Measurements from ENCODE around the gene CAPN5.

CAPN5 gene

DNA sequence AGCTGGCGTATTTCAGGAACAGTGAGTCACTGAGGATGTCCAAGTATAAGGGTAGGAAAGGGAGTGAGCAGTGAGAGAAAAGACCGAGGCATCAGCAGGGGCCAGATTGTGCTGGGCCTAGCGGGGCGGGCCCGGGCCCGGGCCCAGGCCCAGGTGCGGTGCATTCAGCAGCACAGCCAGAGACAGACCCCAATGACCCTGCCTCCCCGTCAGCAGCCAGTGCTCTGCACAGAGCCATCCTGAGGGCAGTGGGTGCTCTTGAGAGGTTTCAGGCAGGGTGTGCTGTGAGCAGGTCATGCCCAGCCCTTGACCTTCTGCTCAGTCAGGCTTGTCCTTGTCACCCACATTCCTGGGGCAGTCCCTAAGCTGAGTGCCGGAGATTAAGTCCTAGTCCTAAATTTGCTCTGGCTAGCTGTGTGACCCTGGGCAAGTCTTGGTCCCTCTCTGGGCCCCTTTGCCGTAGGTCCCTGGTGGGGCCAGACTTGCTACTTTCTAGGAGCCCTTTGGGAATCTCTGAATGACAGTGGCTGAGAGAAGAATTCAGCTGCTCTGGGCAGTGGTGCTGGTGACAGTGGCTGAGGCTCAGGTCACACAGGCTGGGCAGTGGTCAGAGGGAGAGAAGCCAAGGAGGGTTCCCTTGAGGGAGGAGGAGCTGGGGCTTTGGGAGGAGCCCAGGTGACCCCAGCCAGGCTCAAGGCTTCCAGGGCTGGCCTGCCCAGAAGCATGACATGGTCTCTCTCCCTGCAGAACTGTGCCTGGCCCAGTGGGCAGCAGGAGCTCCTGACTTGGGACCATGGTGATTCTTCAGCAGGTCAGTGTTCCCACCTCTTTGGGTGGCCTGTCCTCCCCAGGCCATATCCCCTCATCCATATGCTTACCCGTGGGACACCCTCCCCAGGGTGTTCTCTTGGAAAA is 63.3 kb downstream of the CAPN5 start:
- TF ChIP-seq, protein P1, sequence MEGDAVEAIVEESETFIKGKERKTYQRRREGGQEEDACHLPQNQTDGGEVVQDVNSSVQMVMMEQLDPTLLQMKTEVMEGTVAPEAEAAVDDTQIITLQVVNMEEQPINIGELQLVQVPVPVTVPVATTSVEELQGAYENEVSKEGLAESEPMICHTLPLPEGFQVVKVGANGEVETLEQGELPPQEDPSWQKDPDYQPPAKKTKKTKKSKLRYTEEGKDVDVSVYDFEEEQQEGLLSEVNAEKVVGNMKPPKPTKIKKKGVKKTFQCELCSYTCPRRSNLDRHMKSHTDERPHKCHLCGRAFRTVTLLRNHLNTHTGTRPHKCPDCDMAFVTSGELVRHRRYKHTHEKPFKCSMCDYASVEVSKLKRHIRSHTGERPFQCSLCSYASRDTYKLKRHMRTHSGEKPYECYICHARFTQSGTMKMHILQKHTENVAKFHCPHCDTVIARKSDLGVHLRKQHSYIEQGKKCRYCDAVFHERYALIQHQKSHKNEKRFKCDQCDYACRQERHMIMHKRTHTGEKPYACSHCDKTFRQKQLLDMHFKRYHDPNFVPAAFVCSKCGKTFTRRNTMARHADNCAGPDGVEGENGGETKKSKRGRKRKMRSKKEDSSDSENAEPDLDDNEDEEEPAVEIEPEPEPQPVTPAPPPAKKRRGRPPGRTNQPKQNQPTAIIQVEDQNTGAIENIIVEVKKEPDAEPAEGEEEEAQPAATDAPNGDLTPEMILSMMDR (IDR thresholded peaks at IDR 0.05; ENCODE audit: extremely low read depth, missing control alignments), result no peak
- DNase-seq (ENCODE audit: low spot score), result no peak

DNA sequence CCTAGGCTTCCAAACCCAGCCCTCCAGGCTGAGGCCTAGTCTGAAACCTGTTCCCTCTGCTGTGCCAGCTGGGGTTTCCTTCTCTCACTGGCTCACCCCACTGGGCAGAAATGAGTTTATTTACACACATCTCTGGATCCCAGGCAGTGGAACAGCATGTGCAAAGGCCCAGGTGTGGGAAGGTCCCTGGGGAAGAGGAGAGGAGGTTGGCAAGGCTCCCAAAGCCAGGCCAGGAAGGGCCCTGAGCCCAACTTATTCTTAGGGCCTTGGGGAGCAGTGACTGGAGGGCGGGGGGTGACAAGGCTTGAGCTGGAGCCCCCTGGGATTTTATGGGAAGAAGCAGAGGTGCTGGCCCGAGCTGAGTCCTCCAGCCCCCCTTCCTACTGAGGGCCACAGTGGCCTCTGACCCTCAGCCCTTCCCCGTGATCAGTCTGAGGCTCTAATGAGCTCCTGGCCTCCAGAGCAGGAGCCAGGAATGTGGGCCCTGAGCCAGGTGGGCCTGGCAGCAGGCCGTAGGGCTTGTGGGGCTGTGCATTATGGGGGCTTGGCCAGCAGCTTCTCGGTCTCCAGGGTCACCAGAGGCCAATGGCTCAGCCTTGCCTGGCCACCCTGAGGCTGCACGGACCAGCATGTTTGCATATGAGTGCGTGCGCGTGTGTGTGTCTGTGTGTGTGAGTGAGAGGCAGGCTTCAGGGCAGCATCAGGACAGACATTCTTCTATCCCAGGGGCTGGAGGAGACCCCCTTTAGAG is 64.2 kb downstream of the CAPN5 start:
- no peak for DNase-seq (ENCODE audit: low spot score)
- TF ChIP-seq, protein P1 (IDR thresholded peaks at IDR 0.05; ENCODE audit: extremely low read depth, missing control alignments), result no peak

DNA sequence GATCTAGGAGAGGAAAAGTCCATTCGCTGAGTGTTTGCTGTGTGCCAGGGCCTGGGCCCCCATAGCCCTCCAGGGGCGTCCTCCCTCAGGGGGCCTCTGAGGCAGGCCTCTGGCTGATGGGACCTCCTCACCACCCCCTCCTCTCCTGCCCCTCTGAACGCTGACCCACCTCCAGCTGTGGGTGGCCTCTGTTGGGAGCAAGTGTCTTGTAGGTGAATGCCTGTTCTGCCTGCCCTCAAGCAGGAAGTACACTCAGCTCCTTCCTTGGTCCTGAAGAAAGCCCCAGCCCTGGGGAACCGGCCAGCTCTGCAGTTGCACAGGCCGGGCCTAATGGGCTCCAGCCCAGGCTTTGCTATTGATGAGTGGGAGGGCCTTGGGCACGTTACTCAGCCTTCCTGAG is 64.8 kb downstream of the CAPN5 start:
- DNase-seq (ENCODE audit: low spot score), result no peak
- TF ChIP-seq, protein P1 (IDR thresholded peaks at IDR 0.05; ENCODE audit: extremely low read depth, missing control alignments), result no peak

DNA sequence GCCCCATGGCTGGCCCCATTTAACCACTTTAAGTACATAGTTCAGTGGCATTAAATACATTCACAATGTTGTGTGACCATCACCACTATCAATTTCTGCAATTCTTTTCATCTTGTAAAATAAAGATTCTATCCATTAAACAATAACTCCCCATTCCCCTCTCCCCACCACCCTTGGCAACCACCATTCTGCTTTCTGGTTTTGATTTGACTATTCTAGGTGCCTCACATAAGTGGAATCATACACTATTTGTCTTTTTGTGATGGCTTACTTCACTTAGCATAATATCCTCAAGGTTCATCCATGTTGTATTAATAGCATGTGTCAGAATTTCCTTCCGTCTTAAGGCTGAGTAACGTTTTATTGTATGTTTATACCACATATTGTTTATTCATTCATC is 68.3 kb downstream of the CAPN5 start:
- no peak for DNase-seq (ENCODE audit: low spot score)
- TF ChIP-seq, protein P1 (IDR thresholded peaks at IDR 0.05; ENCODE audit: extremely low read depth, missing control alignments), result no peak

DNA sequence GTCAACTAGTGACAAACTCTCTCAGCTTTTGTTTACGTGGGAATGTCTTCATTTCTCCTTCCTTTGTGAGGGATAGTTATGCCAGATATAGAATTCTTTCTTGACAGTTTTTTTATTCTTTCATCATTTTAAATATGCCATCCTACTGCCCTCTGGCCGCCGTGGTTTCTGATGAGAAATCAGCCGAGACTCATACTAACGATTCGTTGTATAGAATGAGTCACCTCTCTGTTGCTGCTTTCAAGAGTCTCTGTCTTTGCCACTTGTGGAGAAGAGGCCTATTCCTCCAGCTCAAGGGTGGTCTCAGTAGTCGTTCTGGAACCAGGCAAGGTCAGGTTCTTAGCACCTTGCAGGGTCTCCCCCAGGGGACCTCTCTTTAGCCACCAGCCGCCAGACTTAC is 69.3 kb downstream of the CAPN5 start:
- TF ChIP-seq, protein P1 (IDR thresholded peaks at IDR 0.05; ENCODE audit: extremely low read depth, missing control alignments), result no peak
- DNase-seq (ENCODE audit: low spot score), result no peak

DNA sequence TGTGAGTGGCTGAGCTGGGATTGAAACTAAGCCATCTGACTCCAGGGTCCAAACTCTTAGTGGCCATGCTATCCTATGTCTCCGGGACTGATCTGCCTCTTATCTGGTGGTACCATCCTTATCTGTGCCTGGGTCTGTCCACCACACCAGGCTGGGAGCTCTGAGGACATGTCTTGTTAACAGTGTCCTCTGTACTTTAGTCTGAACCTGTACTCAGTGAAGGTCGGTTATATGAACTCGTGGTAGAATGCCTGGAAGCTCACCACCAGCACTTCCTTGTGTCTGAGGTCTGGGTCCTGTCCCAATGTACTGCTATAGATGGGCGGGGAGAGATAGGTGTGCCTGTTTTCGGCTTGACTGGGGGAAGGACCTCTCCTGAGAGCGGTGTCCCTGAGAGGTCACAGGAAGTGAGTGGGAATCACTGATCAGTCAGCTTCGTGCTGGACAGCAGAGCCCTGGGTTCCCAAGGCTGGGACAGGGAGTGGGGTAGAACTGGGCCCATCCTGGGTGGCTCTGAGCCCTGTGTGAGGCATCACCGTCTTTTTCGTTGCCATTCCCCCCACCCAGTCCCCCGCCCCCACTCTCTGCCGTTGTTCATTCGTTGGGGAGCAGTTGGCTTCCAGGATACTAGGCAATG is 70.1 kb downstream of the CAPN5 start:
- TF ChIP-seq, protein P1 (IDR thresholded peaks at IDR 0.05; ENCODE audit: extremely low read depth, missing control alignments), result no peak
- no peak for DNase-seq (ENCODE audit: low spot score)

DNA sequence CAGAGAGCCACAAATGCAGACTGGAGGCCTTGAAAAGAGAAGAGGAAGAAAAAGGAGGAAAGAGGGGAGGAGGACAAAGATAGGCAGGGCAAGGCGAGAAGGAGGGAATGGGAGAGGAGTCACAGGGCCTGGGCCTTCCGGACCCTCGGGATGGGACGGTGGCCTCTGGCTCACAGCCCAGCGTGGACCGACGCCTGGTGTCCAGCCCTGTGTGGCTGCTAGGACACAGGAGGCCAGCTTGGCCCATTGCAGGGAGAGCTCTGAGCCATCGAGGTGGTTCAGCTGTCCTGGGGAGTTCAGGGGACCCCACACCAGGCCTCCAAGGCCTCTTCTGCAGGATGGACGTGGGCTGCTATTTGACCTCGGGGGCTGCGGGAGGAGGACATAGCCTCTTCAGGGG is 70.7 kb downstream of the CAPN5 start:
- no peak for DNase-seq (ENCODE audit: low spot score)

More for the DNA sequence above, 70.7 kb downstream of the CAPN5 start:
- TF ChIP-seq, protein P1 (IDR thresholded peaks at IDR 0.05; ENCODE audit: extremely low read depth, missing control alignments), result no peak
